GM06990 (cell line): ENCODE data around the gene TARS1.

ENCODE experiments used
- DNase-seq: peaks from one replicate; pipeline ENCODE4 v3.0.0-alpha.2; 2011; ENCODE audit not compliant: insufficient read length; ENCODE audit errors: extremely low read depth
- H3K27me3 ChIP-seq: replicated peaks from 2 replicates; pipeline ENCODE4 v1.6.0; 2011; ENCODE audit warnings: low read length; ENCODE audit not compliant: control insufficient read depth, insufficient read depth
- H3K36me3 ChIP-seq: 2 replicates; pipeline ENCODE4 v1.5.1; 2011; ENCODE audit warnings: low read length; ENCODE audit not compliant: control insufficient read depth, insufficient read depth
- H3K4me3 ChIP-seq: replicated peaks from 2 replicates; pipeline ENCODE4 v1.5.1; 2011; ENCODE audit warnings: low read depth, mild to moderate bottlenecking, control low read depth, low read length
- TF ChIP-seq, protein P1 (sequence below): IDR thresholded peaks from 2 replicates; pipeline ENCODE4 v1.5.1; 2011; ENCODE audit warnings: low read length, control low read depth, mild to moderate bottlenecking, inconsistent platforms; ENCODE audit not compliant: insufficient read depth, poor library complexity, severe bottlenecking

TARS1 gene

GRCh38 chr5:33417632-33418031 lies 23.1 kb upstream of the TARS1 start:
- Histone ChIP-seq H3K27me3 (no peaks in the 10 kb centered on the region), H3K4me3 (no peak overlapping the region), H3K36me3 (no peaks in the 10 kb centered on the region)
- TF ChIP-seq, protein P1, sequence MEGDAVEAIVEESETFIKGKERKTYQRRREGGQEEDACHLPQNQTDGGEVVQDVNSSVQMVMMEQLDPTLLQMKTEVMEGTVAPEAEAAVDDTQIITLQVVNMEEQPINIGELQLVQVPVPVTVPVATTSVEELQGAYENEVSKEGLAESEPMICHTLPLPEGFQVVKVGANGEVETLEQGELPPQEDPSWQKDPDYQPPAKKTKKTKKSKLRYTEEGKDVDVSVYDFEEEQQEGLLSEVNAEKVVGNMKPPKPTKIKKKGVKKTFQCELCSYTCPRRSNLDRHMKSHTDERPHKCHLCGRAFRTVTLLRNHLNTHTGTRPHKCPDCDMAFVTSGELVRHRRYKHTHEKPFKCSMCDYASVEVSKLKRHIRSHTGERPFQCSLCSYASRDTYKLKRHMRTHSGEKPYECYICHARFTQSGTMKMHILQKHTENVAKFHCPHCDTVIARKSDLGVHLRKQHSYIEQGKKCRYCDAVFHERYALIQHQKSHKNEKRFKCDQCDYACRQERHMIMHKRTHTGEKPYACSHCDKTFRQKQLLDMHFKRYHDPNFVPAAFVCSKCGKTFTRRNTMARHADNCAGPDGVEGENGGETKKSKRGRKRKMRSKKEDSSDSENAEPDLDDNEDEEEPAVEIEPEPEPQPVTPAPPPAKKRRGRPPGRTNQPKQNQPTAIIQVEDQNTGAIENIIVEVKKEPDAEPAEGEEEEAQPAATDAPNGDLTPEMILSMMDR: no peak
- DNase-seq: no peak

DNA sequence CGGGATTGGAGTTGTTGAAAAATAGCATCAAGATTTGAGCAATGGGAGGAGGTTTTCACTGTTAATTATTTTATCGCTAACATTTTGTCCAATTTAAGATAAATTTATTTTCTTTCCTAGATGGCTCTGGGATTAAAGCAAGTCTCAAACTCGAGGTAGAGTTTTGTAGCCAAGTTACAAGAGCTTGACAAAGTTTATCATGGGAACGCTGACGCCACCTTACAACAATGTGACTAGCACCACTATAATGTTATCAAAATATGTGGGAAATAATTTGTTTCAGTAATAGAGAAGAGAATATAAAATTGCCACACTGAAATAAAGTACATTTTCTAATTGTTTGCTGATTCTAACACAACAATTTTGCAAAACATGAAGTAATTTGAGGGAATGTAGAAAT lies 19.8 kb upstream of the TARS1 start:
- TF ChIP-seq, protein P1: no peak
- no peak overlapping the region for H3K4me3 ChIP-seq
- DNase-seq: no peak
- no peaks in the 10 kb centered on the region for H3K36me3 ChIP-seq
- H3K27me3 ChIP-seq: no peaks in the 10 kb centered on the region

- no peak for DNase-seq
- H3K4me3 ChIP-seq: no peak overlapping the region
- H3K27me3 ChIP-seq: no peaks in the 10 kb centered on the region
- TF ChIP-seq, protein P1: no peak
- H3K36me3 ChIP-seq: no peaks in the 10 kb centered on the region
These were observed 18.6 kb upstream of the TARS1 start for GRCh38 chr5:33422191-33422590.

DNA sequence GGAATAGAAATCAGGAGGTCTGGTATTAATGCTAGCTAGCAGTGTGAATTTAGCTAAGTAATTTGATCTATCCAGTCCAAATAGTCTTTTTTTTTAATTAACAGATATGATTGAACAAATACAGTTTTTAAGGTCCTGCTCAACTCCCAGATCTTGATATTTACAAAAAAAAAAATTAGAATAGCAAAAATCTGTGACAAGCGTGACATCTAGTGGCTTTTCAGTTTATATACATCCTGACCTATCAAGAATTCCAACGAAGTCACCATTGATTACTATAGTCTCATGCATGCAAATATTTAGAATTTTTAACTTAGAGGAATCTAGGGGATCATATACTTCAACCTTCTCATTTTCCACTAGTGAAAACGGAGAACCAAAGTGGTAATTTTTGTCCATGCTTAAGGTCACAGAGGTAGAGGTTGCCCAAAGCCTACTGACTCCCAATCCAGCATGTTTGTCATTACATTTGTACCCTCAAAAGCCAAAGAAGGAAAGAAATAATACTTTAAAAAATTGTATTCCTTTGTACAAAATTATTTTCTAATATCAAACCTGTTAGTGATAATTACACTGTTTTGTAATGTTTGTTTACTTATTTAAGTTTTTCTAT lies 17.6 kb upstream of the TARS1 start:
- TF ChIP-seq, protein P1: peak; percentile 6

GRCh38 chr5:33425314-33425713 lies 15.5 kb upstream of the TARS1 start:
- no peak for DNase-seq
- Histone ChIP-seq H3K36me3 (no peaks in the 10 kb centered on the region), H3K27me3 (no peaks in the 10 kb centered on the region), H3K4me3 (no peak overlapping the region)
- TF ChIP-seq, protein P1: no peak

More for the DNA sequence above, 17.6 kb upstream of the TARS1 start:
- no peak for DNase-seq
- Histone ChIP-seq H3K27me3 (no peaks in the 10 kb centered on the region), H3K4me3 (no peak overlapping the region), H3K36me3 (no peaks in the 10 kb centered on the region)

GRCh38 chr5:33430983-33431382 lies 9.8 kb upstream of the TARS1 start:
- H3K4me3 ChIP-seq: no peak overlapping the region
- TF ChIP-seq, protein P1: no peak
- DNase-seq: no peak
- H3K27me3 ChIP-seq: no peaks in the 10 kb centered on the region
- H3K36me3 ChIP-seq: no peaks in the 10 kb centered on the region
